SK-N-SH (cell line): Measurements from ENCODE around the gene NAALAD2. TPM values are rescaled to one million over a fixed set of nuclear protein-coding genes. Genes with fewer than 3 reads are reported as not detected.
"Not testable (repeated sequence)": the region's sequence is repeated elsewhere in the genome, so short reads cannot be mapped to it uniquely, and the experiment has no call there.

Experiments used
- CTCF ChIA-PET: fragments of 300-600, 350-600 bp; formaldehyde crosslinking; extraction: SDS; loops from one replicate; lab custom pipeline; 2021; lab: Yijun Ruan, JAX
- POLR2A ChIA-PET: fragments of 350-600 bp; sonication (Branson Sonifier 250); formaldehyde crosslinking; extraction: SDS; loops from one replicate; lab custom pipeline; 2020; ENCODE audit warnings: antibody characterized with exemption, inconsistent platforms; lab: Yijun Ruan, JAX
- DNase-seq: peaks from one replicate; pipeline ENCODE4 v3.0.0; 2012
- H2AFZ ChIP-seq: fragments of 200-600 bp; sonication (generic); 2 replicates; pipeline ENCODE4 v1.8.1; 2016; ENCODE audit warnings: antibody characterized with exemption, mild to moderate bottlenecking, low read depth
- H3F3A ChIP-seq: fragments of 200-600 bp; sonication (generic); replicated peaks from 2 replicates; pipeline ENCODE3; 2016; ENCODE audit warnings: antibody characterized with exemption, mild to moderate bottlenecking; ENCODE audit not compliant: insufficient read depth
- H3K27ac ChIP-seq, 2 experiments: fragments of 200-500 bp in 1 of 2; fragments of 200-600 bp in 1 of 2; sonication (Bioruptor generic) in 1 of 2; sonication (generic), shearing (Covaris generic) in 1 of 2; 2 replicates each; pipeline versions ENCODE4 v1.5.1 to v1.6.1; 2014 to 2016; ENCODE audit warnings: low read depth in 2 of 2, inconsistent platforms in 1 of 2, low read length in 1 of 2, mild to moderate bottlenecking in 1 of 2, mixed read lengths in 1 of 2
- H3K27me3 ChIP-seq: fragments of 200-600 bp; sonication (generic), shearing (Covaris generic); 2 replicates; pipeline ENCODE4 v1.6.1; 2016; ENCODE audit warnings: mixed run types; ENCODE audit not compliant: insufficient read depth
- H3K36me3 ChIP-seq, 2 experiments: fragments of 200-500 bp in 1 of 2; fragments of 200-600 bp in 1 of 2; sonication (Bioruptor generic) in 1 of 2; sonication (generic) in 1 of 2; replicated peaks in 1 of 2; 2 replicates each; pipeline versions ENCODE3 to v1.5.1; 2014 to 2016; ENCODE audit warnings: low read length in 1 of 2, mild to moderate bottlenecking in 1 of 2; ENCODE audit not compliant: insufficient read depth in 2 of 2, control insufficient read depth in 1 of 2
- H3K4me1 ChIP-seq, 2 experiments: fragments of 200-500 bp in 1 of 2; fragments of 200-600 bp in 1 of 2; sonication (Bioruptor generic) in 1 of 2; sonication (generic), shearing (Covaris generic) in 1 of 2; 2 replicates each; pipeline versions ENCODE4 v1.5.1 to v1.6.1; 2014 to 2016; ENCODE audit warnings: low read depth in 1 of 2, low read length in 1 of 2, mixed run types in 1 of 2; ENCODE audit not compliant: insufficient read depth in 2 of 2, control insufficient read depth in 1 of 2
- H3K4me2 ChIP-seq: fragments of 200-600 bp; sonication (generic), shearing (Covaris generic); 2 replicates; pipeline ENCODE4 v1.6.1; 2017; ENCODE audit warnings: mixed run types
- H3K4me3 ChIP-seq, 2 experiments: fragments of 200-500 bp in 1 of 2; fragments of 200-600 bp in 1 of 2; sonication (Bioruptor generic) in 1 of 2; sonication (generic), shearing (Covaris generic) in 1 of 2; 2 replicates each; pipeline versions ENCODE4 v1.5.1 to v1.8.1; 2014 to 2016; ENCODE audit warnings: low read depth in 2 of 2, inconsistent platforms in 1 of 2, low read length in 1 of 2, mild to moderate bottlenecking in 1 of 2, mixed read lengths in 1 of 2, moderate library complexity in 1 of 2
- H3K79me2 ChIP-seq: fragments of 200-600 bp; sonication (generic); 2 replicates; pipeline ENCODE4 v1.8.1; 2017; ENCODE audit warnings: mild to moderate bottlenecking; ENCODE audit not compliant: insufficient read depth
- H3K9ac ChIP-seq: fragments of 200-600 bp; sonication (generic); 2 replicates; pipeline ENCODE4 v1.6.1; 2017; ENCODE audit warnings: mixed run types
- H3K9me2 ChIP-seq: fragments of 200-600 bp; sonication (generic); 2 replicates; pipeline ENCODE4 v1.6.1; 2017; ENCODE audit warnings: mixed run types
- H3K9me3 ChIP-seq: fragments of 200-600 bp; sonication (generic); 2 replicates; pipeline ENCODE4 v1.6.1; 2017; ENCODE audit warnings: mixed run types, mild to moderate bottlenecking, moderate library complexity
- H4K20me1 ChIP-seq: fragments of 200-600 bp; sonication (generic); 2 replicates; pipeline ENCODE4 v1.6.1; 2017; ENCODE audit warnings: mild to moderate bottlenecking, mixed run types; ENCODE audit not compliant: insufficient read depth
- ELF1 ChIP-seq: IDR thresholded peaks from 2 replicates; pipeline ENCODE4 v1.4.0; 2012
- EZH2phosphoT487 ChIP-seq: fragments of 200-600 bp; sonication (generic); IDR thresholded peaks from 2 replicates; pipeline ENCODE4 v1.6.1; 2017; ENCODE audit warnings: low read depth, mixed run types, mild to moderate bottlenecking, antibody characterized with exemption, moderate library complexity, borderline replicate concordance
- FOSL2 ChIP-seq: IDR thresholded peaks from 2 replicates; pipeline ENCODE4 v1.4.0; 2012; ENCODE audit warnings: low read depth, mild to moderate bottlenecking, moderate library complexity, borderline replicate concordance
- FOXJ3 ChIP-seq: sonication (generic); formaldehyde crosslinking; IDR thresholded peaks from 2 replicates; pipeline ENCODE4 v1.5.1; 2020; ENCODE audit warnings: mild to moderate bottlenecking, missing genetic modification reagents
- GATA2 ChIP-seq: sonication (generic); formaldehyde crosslinking; IDR thresholded peaks from 2 replicates; pipeline ENCODE4 v1.5.0; 2020; ENCODE audit warnings: mild to moderate bottlenecking, missing genetic modification reagents
- JUND ChIP-seq: IDR thresholded peaks from 2 replicates; pipeline ENCODE4 v1.4.0; 2012
- MEF2A ChIP-seq: IDR thresholded peaks from 2 replicates; pipeline ENCODE4 v1.4.0; 2012; ENCODE audit warnings: low read depth, borderline replicate concordance
- NRF1 ChIP-seq: IDR thresholded peaks from 2 replicates; pipeline ENCODE4 v1.6.1; 2012; ENCODE audit warnings: low read depth, mild to moderate bottlenecking, low read length
- PBX3 ChIP-seq: IDR thresholded peaks from 2 replicates; pipeline ENCODE4; 2012
- RAD21 ChIP-seq: IDR thresholded peaks from 2 replicates; pipeline ENCODE4 v1.6.1; 2012; ENCODE audit warnings: mild to moderate bottlenecking, low read length
- REST ChIP-seq: IDR thresholded peaks from 2 replicates; pipeline ENCODE4 v1.6.1; 2012; ENCODE audit warnings: mild to moderate bottlenecking, low read depth, low read length, moderate library complexity
- SIN3A ChIP-seq: IDR thresholded peaks from 2 replicates; pipeline ENCODE4 v1.6.1; 2012; ENCODE audit warnings: low read depth, mild to moderate bottlenecking, low read length, moderate library complexity, borderline replicate concordance
- SMC3 ChIP-seq: IDR thresholded peaks from 2 replicates; pipeline ENCODE4 v1.6.1; 2012; ENCODE audit warnings: low read depth, low read length, improper control_type of control experiment
- TAF1 ChIP-seq: IDR thresholded peaks from 2 replicates; pipeline ENCODE4 v1.6.1; 2012; ENCODE audit warnings: low read depth, mild to moderate bottlenecking, low read length, moderate library complexity, borderline replicate concordance
- TCF12 ChIP-seq: IDR thresholded peaks from 2 replicates; pipeline ENCODE4 v1.4.0; 2012
- TEAD4 ChIP-seq: IDR thresholded peaks from 2 replicates; pipeline ENCODE4 v1.4.0; 2012; ENCODE audit warnings: mild to moderate bottlenecking, borderline replicate concordance; ENCODE audit not compliant: insufficient read depth
- USF1 ChIP-seq: IDR thresholded peaks from 2 replicates; pipeline ENCODE4 v1.4.0; 2012; ENCODE audit warnings: low read depth, borderline replicate concordance
- ZBTB33 ChIP-seq: IDR thresholded peaks from 2 replicates; pipeline ENCODE4 v1.4.0; 2012; ENCODE audit warnings: low read depth, borderline replicate concordance
- WGBS: methylation state at CpG from one replicate; pipeline ENCODE4 v1.1.6; 2017; ENCODE audit warnings: low lambda C conversion rate; 5-methylcytosine and 5-hydroxymethylcytosine counted together
- polyA plus RNA-seq, 3 experiments: library from polyadenylated mRNA; depleted of rRNA; stranded (reverse); fragments of >200 nt; gene quantifications; 2 replicates each; pipeline ENCODE4 v1.2.3, GENCODE V29; 2012

The NAALAD2 gene
- polyA plus RNA-seq, 1 of the 3 experiments (the other 2 are of a cell fraction) = 0.74 TPM

GRCh38 chr11:90237004-90237403 is 102.5 kb downstream of the NAALAD2 start:
- no peaks in the 10 kb centered on the region for H3K9me2 ChIP-seq
- TF ChIP-seq EZH2phosphoT487 = no peak
- TF ChIP-seq MEF2A = no peak
- TF ChIP-seq PBX3 = no peak
- TF ChIP-seq FOSL2 = no peak
- no peak for TF ChIP-seq FOXJ3 (CRISPR knock-in tag)
- TF ChIP-seq TEAD4 = no peak
- TF ChIP-seq REST = no peak
- no peak for TF ChIP-seq ELF1
- TF ChIP-seq ZBTB33 = no peak
- no peak for TF ChIP-seq TCF12
- no peak for TF ChIP-seq USF1
- TF ChIP-seq TAF1 = no peak
- TF ChIP-seq JUND = no peak
- TF ChIP-seq SIN3A = no peak
- TF ChIP-seq SMC3 = no peak
- TF ChIP-seq NRF1 = no peak
- no peak for TF ChIP-seq RAD21
- TF ChIP-seq GATA2 = no peak
- TF ChIP-seq, all 33 proteins: peak for 0
- Histone ChIP-seq H2AFZ (no peak overlapping the region), H3K4me2 (no peak overlapping the region), H3K79me2 (no peaks in the 10 kb centered on the region), H4K20me1 (no peaks in the 10 kb centered on the region), H3K4me3 (no peak overlapping the region), H3K27ac (no peak overlapping the region), H3K9ac (no peak overlapping the region), H3K27me3 (no peaks in the 10 kb centered on the region), H3K9me3 (no peaks in the 10 kb centered on the region), H3K36me3 (no peaks in the 10 kb centered on the region), H3K4me1 (no peaks in the 10 kb centered on the region), H3F3A (no peaks in the 10 kb centered on the region)
- POLR2A ChIA-PET = no interaction called here
- DNase-seq = no peak
- WGBS = 77% methylated on average over 4 of the region's 4 CpGs
- CTCF ChIA-PET = interaction anchor here (1.0 to 1.6 kb wide), 2 partner anchors 13 to 402 kb away, joined by 3 to 7 read pairs; no protein-coding TSS in a partner anchor

GRCh38 chr11:90239967-90240636 is 105.6 kb downstream of the NAALAD2 start:
- H3K79me2 ChIP-seq, H3F3A ChIP-seq, POLR2A ChIA-PET, CTCF ChIA-PET, DNase-seq, H3K27ac ChIP-seq, H3K4me1 ChIP-seq, H3K4me3 ChIP-seq, H3K4me2 ChIP-seq, H3K27me3 ChIP-seq, H2AFZ ChIP-seq, H3K36me3 ChIP-seq, H4K20me1 ChIP-seq, H3K9me3 ChIP-seq, H3K9ac ChIP-seq, H3K9me2 ChIP-seq: not testable (repeated sequence)
- 71% methylated on average over 12 of the region's 20 CpGs for WGBS
